ENCODE data around the gene ICOS.

Gene ICOS

GRCh38 chr2:203993560-203993959 lies 57.0 kb downstream of the ICOS start:
- H3K4me2 ChIP-seq (ENCODE audit: low read depth, low read length, poor library complexity, severe bottlenecking): no peak overlapping the region
- no peak overlapping the region for H3K27ac ChIP-seq (ENCODE audit: low read depth, low read length)

DNA sequence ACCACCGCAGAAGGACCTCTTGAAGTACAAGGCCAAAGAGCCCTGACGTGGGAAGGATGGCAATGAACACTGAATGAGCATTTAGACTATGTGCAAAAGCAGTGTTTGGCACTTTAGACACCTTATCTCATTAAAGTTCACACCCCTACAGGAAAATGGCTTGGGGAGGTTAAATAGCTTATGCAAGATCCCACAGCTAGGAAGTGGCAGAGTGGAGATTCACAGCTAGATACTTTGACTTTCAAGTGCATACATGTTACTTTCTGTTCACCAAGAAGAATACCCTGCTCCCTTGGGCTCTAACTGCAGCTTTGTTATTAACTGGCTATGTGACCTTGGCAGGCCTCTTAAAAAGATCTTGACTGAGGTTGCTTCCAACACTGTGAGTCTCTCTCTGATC lies 58.2 kb downstream of the ICOS start:
- H2AFZ ChIP-seq (ENCODE audit: low read depth, low read length, severe bottlenecking): no peak overlapping the region
- H3K9me3 ChIP-seq (ENCODE audit: insufficient read depth, low read length): no peaks in the 10 kb centered on the region
- no peaks in the 10 kb centered on the region for H4K20me1 ChIP-seq (ENCODE audit: low read depth, low read length)
- H3K4me2 ChIP-seq (ENCODE audit: low read depth, low read length, poor library complexity, severe bottlenecking): no peak overlapping the region
- no peak overlapping the region for H3K4me3 ChIP-seq (ENCODE audit: insufficient read depth, low read length, poor library complexity, severe bottlenecking)
- no peaks in the 10 kb centered on the region for H3K36me3 ChIP-seq (ENCODE audit: low read length)
- H3K27me3 ChIP-seq (ENCODE audit: low read length): no peaks in the 10 kb centered on the region
- no peaks in the 10 kb centered on the region for H3F3A ChIP-seq (ENCODE audit: insufficient read depth)
- H3K27ac ChIP-seq (ENCODE audit: low read depth, low read length): no peak overlapping the region
- H3K79me2 ChIP-seq (ENCODE audit: insufficient read depth, low read length): no peaks in the 10 kb centered on the region
- H3K9ac ChIP-seq (ENCODE audit: low read length): no peak overlapping the region
- H3K9me2 ChIP-seq (replicated peaks; ENCODE audit: insufficient read depth, low read length): no peaks in the 10 kb centered on the region
- TF ChIP-seq EZH2phosphoT487 (conservative IDR thresholded peaks at IDR 0.05; ENCODE audit: low read length) (no peak), CTCF (IDR thresholded peaks at IDR 0.05; ENCODE audit: insufficient read depth, low read length, poor library complexity, severe bottlenecking) (no peak)

More at GRCh38 chr2:203993560-203993959, 57.0 kb downstream of the ICOS start:
- Histone ChIP-seq H4K20me1 (ENCODE audit: low read depth, low read length) (no peaks in the 10 kb centered on the region), H3K4me3 (ENCODE audit: insufficient read depth, low read length, poor library complexity, severe bottlenecking) (no peak overlapping the region), H3K79me2 (ENCODE audit: insufficient read depth, low read length) (no peaks in the 10 kb centered on the region), H3F3A (ENCODE audit: insufficient read depth) (no peaks in the 10 kb centered on the region), H3K9me2 (replicated peaks; ENCODE audit: insufficient read depth, low read length) (no peaks in the 10 kb centered on the region), H3K27me3 (ENCODE audit: low read length) (no peaks in the 10 kb centered on the region), H2AFZ (ENCODE audit: low read depth, low read length, severe bottlenecking) (no peak overlapping the region), H3K9ac (ENCODE audit: low read length) (no peak overlapping the region), H3K9me3 (ENCODE audit: insufficient read depth, low read length) (no peaks in the 10 kb centered on the region), H3K36me3 (ENCODE audit: low read length) (no peaks in the 10 kb centered on the region)
- TF ChIP-seq CTCF (IDR thresholded peaks at IDR 0.05; ENCODE audit: insufficient read depth, low read length, poor library complexity, severe bottlenecking): no peak
- TF ChIP-seq EZH2phosphoT487 (conservative IDR thresholded peaks at IDR 0.05; ENCODE audit: low read length): no peak

- no peak for TF ChIP-seq EZH2phosphoT487 (conservative IDR thresholded peaks at IDR 0.05; ENCODE audit: low read length)
- TF ChIP-seq CTCF (IDR thresholded peaks at IDR 0.05; ENCODE audit: insufficient read depth, low read length, poor library complexity, severe bottlenecking): no peak
- no peaks in the 10 kb centered on the region for H3F3A ChIP-seq (ENCODE audit: insufficient read depth)
These were observed 60.1 kb downstream of the ICOS start for GRCh38 chr2:203996692-203997091.

More at GRCh38 chr2:203996692-203997091, 60.1 kb downstream of the ICOS start:
- Histone ChIP-seq H3K27ac (ENCODE audit: low read depth, low read length) (no peak overlapping the region), H3K27me3 (ENCODE audit: low read length) (no peaks in the 10 kb centered on the region), H4K20me1 (ENCODE audit: low read depth, low read length) (no peaks in the 10 kb centered on the region), H3K9me3 (ENCODE audit: insufficient read depth, low read length) (no peaks in the 10 kb centered on the region), H3K9me2 (replicated peaks; ENCODE audit: insufficient read depth, low read length) (no peaks in the 10 kb centered on the region), H3K4me3 (ENCODE audit: insufficient read depth, low read length, poor library complexity, severe bottlenecking) (no peak overlapping the region), H3K79me2 (ENCODE audit: insufficient read depth, low read length) (no peaks in the 10 kb centered on the region), H3K9ac (ENCODE audit: low read length) (no peak overlapping the region), H2AFZ (ENCODE audit: low read depth, low read length, severe bottlenecking) (no peak overlapping the region), H3K4me2 (ENCODE audit: low read depth, low read length, poor library complexity, severe bottlenecking) (no peak overlapping the region), H3K36me3 (ENCODE audit: low read length) (no peaks in the 10 kb centered on the region)

All from SU-DHL-6 (cell line).